GM12878 (cell line): Measurements from ENCODE around the gene OR2W1. TPM values are rescaled to one million over a fixed set of nuclear protein-coding genes. Genes with fewer than 3 reads are reported as not detected.

Source experiments
- ATAC-seq: fragments of 200-7000 bp; cut with Tn5 transposase; 3 replicates; pipeline ENCODE4 v1.9.1; 2020; ENCODE audit warnings: mild to moderate bottlenecking, moderate library complexity
- BruUV-seq: library from RNA; stranded (reverse); fragments of 400-500 nt; replicated peaks from 2 replicates; lab custom pipeline; 2021; lab: Mats Ljungman, UMichigan
- CTCF ChIA-PET: fragments of 300-600 bp; sonication (Branson Sonifier 250); formaldehyde crosslinking; extraction: SDS; loops from one replicate; lab custom pipeline; 2021; ENCODE audit warnings: inconsistent platforms; lab: Yijun Ruan, JAX
- POLR2A ChIA-PET: fragments of 350-600 bp; formaldehyde crosslinking; extraction: SDS; loops from one replicate; lab custom pipeline; 2021; ENCODE audit warnings: inconsistent platforms; lab: Charles Lee
- RAD21 ChIA-PET: fragments of 300-600 bp; sonication (Branson Sonifier 250); formaldehyde crosslinking; loops from one replicate; lab custom pipeline; 2023; ENCODE audit warnings: antibody characterized with exemption; ENCODE audit not compliant: unreplicated experiment; lab: Charles Lee
- SMC1A ChIA-PET: fragments of 300-600 bp; sonication (Branson Sonifier 250); formaldehyde crosslinking; loops from one replicate; lab custom pipeline; 2023; ENCODE audit not compliant: unreplicated experiment, uncharacterized antibody; lab: Charles Lee
- DNase-seq: peaks from one replicate; pipeline ENCODE4 v3.0.0-alpha.2; 2011; ENCODE audit warnings: low read depth, low spot score
- FAIRE-seq: peaks from 3 replicates; lab custom pipeline; 2011; peaks lifted over from hg19 to GRCh38; lab: Jason Lieb, UNC
- H2AFZ ChIP-seq: 2 replicates; pipeline ENCODE4 v1.6.0; 2011; ENCODE audit warnings: low read depth, low read length, control low read depth; ENCODE audit not compliant: control insufficient read depth
- H3K27ac ChIP-seq: 2 replicates; pipeline ENCODE4 v1.5.1; 2011; ENCODE audit warnings: control low read depth; ENCODE audit not compliant: control insufficient read depth, insufficient read depth
- H3K27me3 ChIP-seq, 2 experiments: replicated peaks in 1 of 2; 2 replicates each; pipeline versions ENCODE4 v1.6.0 to v1.6.1; 2011; ENCODE audit warnings: low read length in 1 of 2; ENCODE audit not compliant: control insufficient read depth in 2 of 2, insufficient read depth in 2 of 2
- H3K36me3 ChIP-seq, 2 experiments: 2 replicates each; pipeline ENCODE4 v1.5.1; 2011; ENCODE audit warnings: low read length in 1 of 2; ENCODE audit not compliant: control insufficient read depth in 2 of 2, insufficient read depth in 2 of 2
- H3K4me1 ChIP-seq: 2 replicates; pipeline ENCODE4 v1.6.1; 2011; ENCODE audit warnings: mild to moderate bottlenecking, low read length, moderate library complexity, mixed read lengths; ENCODE audit not compliant: control insufficient read depth, insufficient read depth
- H3K4me2 ChIP-seq: 2 replicates; pipeline ENCODE4 v1.6.0; 2011; ENCODE audit warnings: control low read depth; ENCODE audit not compliant: control insufficient read depth, insufficient read depth
- H3K4me3 ChIP-seq: fragments of 200-600 bp; sonication (generic); 2 replicates; pipeline ENCODE4 v1.5.1; 2016
- H3K79me2 ChIP-seq: 2 replicates; pipeline ENCODE4 v1.6.0; 2011; ENCODE audit warnings: low read length; ENCODE audit not compliant: control insufficient read depth, insufficient read depth
- H3K9ac ChIP-seq: 2 replicates; pipeline ENCODE4 v1.8.0; 2011; ENCODE audit warnings: low read length, control low read depth, mixed read lengths; ENCODE audit not compliant: control insufficient read depth, insufficient read depth
- H3K9me3 ChIP-seq: replicated peaks from 3 replicates; pipeline ENCODE4 v1.5.1; 2011; ENCODE audit warnings: mild to moderate bottlenecking, low read length; ENCODE audit not compliant: control insufficient read depth, insufficient read depth
- H4K20me1 ChIP-seq: 2 replicates; pipeline ENCODE4 v1.6.0; 2011; ENCODE audit not compliant: control insufficient read depth, insufficient read depth
- MYB ChIP-seq: fragments of 150-350 bp; IDR thresholded peaks from 2 replicates; pipeline ENCODE4 v1.6.1; 2014; ENCODE audit warnings: mild to moderate bottlenecking, low read depth, low read length, borderline replicate concordance
- NBN ChIP-seq: fragments of 450-650 bp; IDR thresholded peaks from 2 replicates; pipeline ENCODE4 v1.6.1; 2016
- RBBP5 ChIP-seq: fragments of 200-600 bp; sonication (generic); conservative IDR thresholded peaks from 2 replicates; pipeline ENCODE4 v1.6.1; 2016
- RELA ChIP-seq: fragments of 450-650 bp; IDR thresholded peaks from 2 replicates; pipeline ENCODE4 v1.8.0; 2014; ENCODE audit warnings: borderline replicate concordance; ENCODE audit not compliant: partially characterized antibody
- WRNIP1 ChIP-seq: IDR thresholded peaks from 2 replicates; pipeline ENCODE4 v1.6.1; 2011; ENCODE audit warnings: low read depth, low read length, improper control_type of control experiment, borderline replicate concordance
- WGBS: methylation state at CpG from one replicate; pipeline ENCODE4 v1.1.6; 2016; ENCODE audit warnings: low lambda C conversion rate; ENCODE audit not compliant: insufficient replicate concordance, insufficient coverage; ENCODE audit errors: missing lambda C conversion rate; 5-methylcytosine and 5-hydroxymethylcytosine counted together
- in situ Hi-C: fragments of 300-500 bp; cut with MboI; formaldehyde crosslinking; loops from 9 replicates; pipeline ENCODE4 v1.14.3; 2018; ENCODE audit warnings: mixed read lengths
- intact Hi-C: fragments of 100-400 bp; cut with micrococcal nuclease; formaldehyde crosslinking; loops from one replicate; pipeline ENCODE4 v1.14.2; 2022; ENCODE audit not compliant: unreplicated experiment
- polyA plus RNA-seq, 11 experiments: library from polyadenylated mRNA; depleted of rRNA in 4 of 11; unstranded in 6 of 11; stranded (reverse) in 5 of 11; fragments of >200 nt; fragmentation: Nextera tagmentation in 4 of 11; fragmentation: Illumina TruSeq in 1 of 11; extraction: Ambion mirVana in 4 of 11; extraction: Trizol in 1 of 11; gene quantifications; 1 replicate in 1 of 11; 2 replicates in 10 of 11; pipeline versions ENCODE4 v1.2.1 to v1.2.3, GENCODE V29; 2011 to 2016; ENCODE audit warnings: inconsistent platforms in 2 of 11, missing spikeins in 2 of 11, low read depth in 1 of 11
- total RNA-seq, 4 experiments: library from RNA; depleted of rRNA in 3 of 4; stranded (reverse); fragments of >200 nt in 3 of 4; fragmentation: Illumina TruSeq in 1 of 4; extraction: Trizol in 1 of 4; gene quantifications; 2 replicates each; pipeline versions ENCODE4 v1.2.1 to v1.2.3, GENCODE V29; 2013 to 2021

OR2W1 gene
- total and polyA plus RNA-seq, 10 of the 15 experiments (the other 5 are each of a cell fraction or from before 2014, with no cell fraction given), result not detected

DNA sequence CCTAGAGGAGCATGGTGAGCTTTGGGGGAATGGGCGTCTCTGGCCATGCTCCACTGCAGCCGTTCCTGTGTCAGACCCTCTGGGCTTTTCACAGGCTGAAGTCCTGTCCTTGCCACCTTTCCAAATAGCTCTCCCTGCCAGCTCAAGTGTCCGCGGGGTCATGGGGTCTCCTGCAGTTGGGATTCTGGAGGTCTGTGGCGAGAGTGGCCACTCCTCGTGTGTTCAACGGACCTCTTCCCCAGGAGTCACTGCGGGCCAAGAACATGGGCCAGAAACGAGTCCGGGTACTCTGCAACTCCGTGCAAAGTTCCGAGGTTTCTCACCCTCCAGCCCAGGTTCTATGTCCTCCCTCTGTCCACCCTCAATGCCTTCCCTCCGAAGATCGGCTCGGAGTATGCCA lies 37.5 kb upstream of the OR2W1 start:
- Histone ChIP-seq H3K4me3 (no peak overlapping the region), H3K9me3 (no peaks in the 10 kb centered on the region), H3K4me2 (no peak overlapping the region), H3K27me3 (no peaks in the 10 kb centered on the region), H3K27ac (no peak overlapping the region), H4K20me1 (no peaks in the 10 kb centered on the region), H2AFZ (no peak overlapping the region), H3K9ac (no peak overlapping the region), H3K79me2 (no peaks in the 10 kb centered on the region), H3K36me3 (no peaks in the 10 kb centered on the region), H3K4me1 (no peaks in the 10 kb centered on the region)
- DNase-seq (no peak), ATAC-seq (no peak), FAIRE-seq (no peak)
- BruUV-seq, result no TSS peak
- SMC1A ChIA-PET, result no interaction called here
- TF ChIP-seq WRNIP1, result no peak
- TF ChIP-seq RBBP5, result no peak
- TF ChIP-seq NBN, result no peak
- no peak for TF ChIP-seq MYB
- RAD21 ChIA-PET, result no interaction called here
- CTCF ChIA-PET, result no interaction called here
- in situ Hi-C loops (no loop called here), intact Hi-C loops (no loop called here)
- 53% methylated on average over 15 of the region's 15 CpGs for WGBS
- POLR2A ChIA-PET, result no interaction called here

DNA sequence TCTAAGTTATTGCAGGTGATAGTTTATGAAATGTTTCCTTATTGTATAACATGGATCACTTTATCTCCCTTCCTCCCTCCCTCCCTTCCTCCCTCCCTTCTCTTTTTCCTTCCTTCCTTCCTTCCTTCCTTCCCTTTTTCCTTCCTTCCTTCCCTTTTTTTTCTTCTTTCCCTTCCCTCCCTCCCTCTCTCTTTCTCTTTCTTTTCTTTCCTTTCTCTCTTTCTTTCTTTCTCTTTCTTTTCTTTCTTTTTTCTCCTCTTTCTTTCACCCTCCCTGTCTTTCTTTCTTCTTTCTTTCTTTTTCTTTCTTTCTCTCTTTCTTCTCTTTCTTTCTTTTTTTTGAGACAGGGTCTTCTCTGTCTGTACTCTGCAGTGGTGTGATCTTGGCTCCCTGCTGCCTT lies 36.3 kb upstream of the OR2W1 start:
- SMC1A ChIA-PET, result no interaction called here
- FAIRE-seq, result no peak

More for the DNA sequence above, 36.3 kb upstream of the OR2W1 start:
- Histone ChIP-seq H4K20me1 (no peaks in the 10 kb centered on the region), H3K79me2 (no peaks in the 10 kb centered on the region), H3K27ac (no peak overlapping the region), H3K4me3 (no peak overlapping the region), H3K9me3 (no peaks in the 10 kb centered on the region), H2AFZ (no peak overlapping the region), H3K27me3 (no peaks in the 10 kb centered on the region), H3K4me1 (no peaks in the 10 kb centered on the region), H3K4me2 (no peak overlapping the region), H3K9ac (no peak overlapping the region), H3K36me3 (no peaks in the 10 kb centered on the region)
- no peak for TF ChIP-seq RELA
- ChIA-PET POLR2A (no interaction called here), RAD21 (no interaction called here), CTCF (no interaction called here)
- no peak for ATAC-seq
- no peak for DNase-seq
- intact Hi-C loops, result no loop called here
- in situ Hi-C loops, result no loop called here
- BruUV-seq, result no TSS peak
